Trophoblast cell (in vitro differentiated cells and primary cell): ENCODE measurements around the gene CASQ2.
"Not testable (repeated sequence)": the region's sequence is repeated elsewhere in the genome, so short reads cannot be mapped to it uniquely, and the experiment has no call there.

Experiments used
- DNase-seq, 2 donors: peaks; one replicate each; pipeline ENCODE4 v3.0.0-alpha.2; 2016
- H2AFZ ChIP-seq: 2 replicates; pipeline ENCODE4 v1.6.1; 2013; ENCODE audit warnings: low read length, moderate library complexity, mild to moderate bottlenecking; ENCODE audit not compliant: insufficient read depth, poor library complexity
- H2AK5ac ChIP-seq: 2 replicates; pipeline ENCODE4 v1.6.1; 2013; ENCODE audit warnings: mild to moderate bottlenecking, low read length
- H2BK120ac ChIP-seq: 2 replicates; pipeline ENCODE4 v1.6.1; 2013; ENCODE audit warnings: low read length, mild to moderate bottlenecking, moderate library complexity; ENCODE audit not compliant: insufficient read depth, poor library complexity
- H2BK12ac ChIP-seq: 2 replicates; pipeline ENCODE4 v1.6.1; 2013; ENCODE audit warnings: mild to moderate bottlenecking, low read length, moderate library complexity
- H2BK5ac ChIP-seq: 2 replicates; pipeline ENCODE4 v1.6.1; 2013; ENCODE audit warnings: low read length, low read depth, moderate library complexity, mild to moderate bottlenecking; ENCODE audit not compliant: poor library complexity
- H3K14ac ChIP-seq: 2 replicates; pipeline ENCODE4 v1.6.1; 2013; ENCODE audit warnings: mild to moderate bottlenecking, low read length
- H3K18ac ChIP-seq: 2 replicates; pipeline ENCODE4 v1.6.1; 2013; ENCODE audit warnings: mild to moderate bottlenecking, low read length
- H3K23ac ChIP-seq: 2 replicates; pipeline ENCODE4 v1.6.1; 2013; ENCODE audit warnings: low read length
- H3K27ac ChIP-seq: 2 replicates; pipeline ENCODE4 v1.5.1; 2013; ENCODE audit warnings: low read depth, mild to moderate bottlenecking, inconsistent platforms, low read length, moderate library complexity
- H3K27me3 ChIP-seq: 2 replicates; pipeline ENCODE4 v1.6.1; 2013; ENCODE audit warnings: inconsistent platforms, mild to moderate bottlenecking, low read length, moderate library complexity; ENCODE audit not compliant: insufficient read depth
- H3K36me3 ChIP-seq, 2 experiments: 1 replicate in 1 of 2; 2 replicates in 1 of 2; pipeline ENCODE4 v1.6.1; 2013; ENCODE audit warnings: low read length in 2 of 2, mild to moderate bottlenecking in 2 of 2, moderate library complexity in 1 of 2; ENCODE audit not compliant: insufficient read depth in 2 of 2, control insufficient read depth in 1 of 2
- H3K4ac ChIP-seq: 2 replicates; pipeline ENCODE4 v1.6.1; 2013; ENCODE audit warnings: low read depth, mild to moderate bottlenecking, low read length, moderate library complexity
- H3K4me1 ChIP-seq, 2 experiments: 1 replicate in 1 of 2; 2 replicates in 1 of 2; pipeline ENCODE4 v1.6.1; 2013; ENCODE audit warnings: low read length in 2 of 2, mild to moderate bottlenecking in 2 of 2, moderate library complexity in 1 of 2; ENCODE audit not compliant: insufficient read depth in 2 of 2, control insufficient read depth in 1 of 2
- H3K4me2 ChIP-seq: 2 replicates; pipeline ENCODE4 v1.6.1; 2013; ENCODE audit warnings: inconsistent platforms, mild to moderate bottlenecking, low read length, moderate library complexity
- H3K4me3 ChIP-seq: 2 replicates; pipeline ENCODE4 v1.5.1; 2013; ENCODE audit warnings: mild to moderate bottlenecking, low read depth, low read length, inconsistent platforms
- H3K79me1 ChIP-seq: one replicate; pipeline ENCODE4 v1.6.1; 2013; ENCODE audit warnings: low read length
- H3K79me2 ChIP-seq: 2 replicates; pipeline ENCODE4 v1.6.1; 2013; ENCODE audit warnings: low read length, mild to moderate bottlenecking; ENCODE audit not compliant: control insufficient read depth, insufficient read depth, poor library complexity
- H3K9ac ChIP-seq: 2 replicates; pipeline ENCODE4 v1.6.1; 2013; ENCODE audit warnings: mild to moderate bottlenecking, low read length
- H3K9me3 ChIP-seq: 2 replicates; pipeline ENCODE4 v1.6.1; 2013; ENCODE audit warnings: low read depth, mild to moderate bottlenecking, control low read depth, inconsistent platforms, low read length; ENCODE audit not compliant: insufficient read depth
- H4K12ac ChIP-seq: 2 replicates; pipeline ENCODE4 v1.6.1; 2013; ENCODE audit warnings: low read depth, mild to moderate bottlenecking, low read length, moderate library complexity
- H4K8ac ChIP-seq: 2 replicates; pipeline ENCODE4 v1.6.1; 2013; ENCODE audit warnings: low read depth, mild to moderate bottlenecking, low read length, moderate library complexity
- H4K91ac ChIP-seq: one replicate; pipeline ENCODE4 v1.6.1; 2013; ENCODE audit warnings: low read depth, mild to moderate bottlenecking, low read length, moderate library complexity
- WGBS: extraction: QIAGEN DNeasy Blood & Tissue Kit; methylation state at CpG from one replicate; pipeline ENCODE4 v1.1.7; 2013; ENCODE audit warnings: missing lambda C conversion rate; ENCODE audit not compliant: insufficient read length, insufficient coverage; ENCODE audit errors: extremely low coverage; 5-methylcytosine and 5-hydroxymethylcytosine counted together

The CASQ2 gene

GRCh38 chr1:115782571-115783281 is 14.2 kb upstream of the CASQ2 start:
- H3K14ac ChIP-seq: peak overlapping the region; percentile 26
- no peaks in the 10 kb centered on the region for H3K79me1 ChIP-seq
- H4K8ac ChIP-seq: no peak overlapping the region
- no peak overlapping the region for H4K12ac ChIP-seq
- no peaks in the 10 kb centered on the region for H3K27me3 ChIP-seq
- no peak overlapping the region for H4K91ac ChIP-seq
- H3K9ac ChIP-seq: no peak overlapping the region
- no peak overlapping the region for H2BK12ac ChIP-seq
- no peaks in the 10 kb centered on the region for H3K9me3 ChIP-seq
- H3K4me1 ChIP-seq: peaks cover 4 to 8% of the 10 kb centered on the region in 2 experiments
- H2BK5ac ChIP-seq: no peak overlapping the region
- H2BK120ac ChIP-seq: no peak overlapping the region
- H3K4me2 ChIP-seq: peak overlapping the region; percentile 41
- H3K79me2 ChIP-seq: no peaks in the 10 kb centered on the region
- H2AFZ ChIP-seq: no peak overlapping the region
- no peak overlapping the region for H3K4ac ChIP-seq
- H3K4me3 ChIP-seq: no peak overlapping the region
- H3K27ac ChIP-seq: peak overlapping the region; percentile 31
- H3K23ac ChIP-seq: no peak overlapping the region
- H3K18ac ChIP-seq: no peak overlapping the region
- WGBS: no CpG with 5 or more reads among the region's 1 CpG
- DNase-seq: peak; percentile 69 to 85
- no peak overlapping the region for H2AK5ac ChIP-seq
- no peaks in the 10 kb centered on the region for H3K36me3 ChIP-seq

- no peak overlapping the region for H2AFZ ChIP-seq
- H2BK12ac ChIP-seq: no peak overlapping the region
- no peak overlapping the region for H3K4me2 ChIP-seq
- H3K14ac ChIP-seq: no peak overlapping the region
- no peak overlapping the region for H2BK120ac ChIP-seq
- no peak overlapping the region for H3K23ac ChIP-seq
- H3K4me1 ChIP-seq: peaks cover 4 to 8% of the 10 kb centered on the region in 2 experiments
- WGBS: no CpG with 5 or more reads among the region's 3 CpGs
- no peak overlapping the region for H3K4me3 ChIP-seq
- H4K91ac ChIP-seq: no peak overlapping the region
- H4K8ac ChIP-seq: no peak overlapping the region
- H3K27ac ChIP-seq: no peak overlapping the region
- no peak overlapping the region for H2BK5ac ChIP-seq
- no peak overlapping the region for H4K12ac ChIP-seq
- no peaks in the 10 kb centered on the region for H3K79me2 ChIP-seq
- DNase-seq: no peak
- no peak overlapping the region for H3K18ac ChIP-seq
- H2AK5ac ChIP-seq: no peak overlapping the region
- H3K9me3 ChIP-seq: no peaks in the 10 kb centered on the region
- H3K4ac ChIP-seq: no peak overlapping the region
- H3K9ac ChIP-seq: no peak overlapping the region
- H3K27me3 ChIP-seq: no peaks in the 10 kb centered on the region
- H3K36me3 ChIP-seq: no peaks in the 10 kb centered on the region
- no peaks in the 10 kb centered on the region for H3K79me1 ChIP-seq
Observed at GRCh38 chr1:115781851-115782250, 13.3 kb upstream of the CASQ2 start.

GRCh38 chr1:115781343-115781742 is 12.8 kb upstream of the CASQ2 start:
- Histone ChIP-seq H3K4me2 (no peak overlapping the region), H2AFZ (no peak overlapping the region), H3K79me1 (no peaks in the 10 kb centered on the region), H3K4me1 (peaks cover 4 to 8% of the 10 kb centered on the region in 2 experiments), H4K8ac (no peak overlapping the region), H3K4me3 (no peak overlapping the region), H3K27me3 (no peaks in the 10 kb centered on the region), H3K9me3 (no peaks in the 10 kb centered on the region), H2AK5ac (no peak overlapping the region), H3K27ac (no peak overlapping the region), H3K79me2 (no peaks in the 10 kb centered on the region), H3K9ac (no peak overlapping the region), H2BK12ac (no peak overlapping the region), H2BK5ac (no peak overlapping the region), H4K12ac (no peak overlapping the region), H3K36me3 (no peaks in the 10 kb centered on the region), H2BK120ac (no peak overlapping the region), H4K91ac (no peak overlapping the region), H3K4ac (no peak overlapping the region), H3K14ac (no peak overlapping the region), H3K23ac (no peak overlapping the region), H3K18ac (no peak overlapping the region)
- DNase-seq: peak in 1 of 2 donors; percentile 20
- no CpG with 5 or more reads among the region's 1 CpG for WGBS

- H3K79me2 ChIP-seq, H2BK5ac ChIP-seq, H3K9me3 ChIP-seq, H3K4me2 ChIP-seq, H3K4ac ChIP-seq, H3K27me3 ChIP-seq, H2BK12ac ChIP-seq, H3K18ac ChIP-seq, H2BK120ac ChIP-seq, H3K27ac ChIP-seq, H2AFZ ChIP-seq, H3K36me3 ChIP-seq, H3K4me3 ChIP-seq, H4K8ac ChIP-seq, H4K91ac ChIP-seq, H3K14ac ChIP-seq, H3K4me1 ChIP-seq, H4K12ac ChIP-seq, H2AK5ac ChIP-seq, DNase-seq, H3K79me1 ChIP-seq, H3K9ac ChIP-seq, H3K23ac ChIP-seq: not testable (repeated sequence)
- WGBS: no CpG with 5 or more reads among the region's 2 CpGs
Observed at GRCh38 chr1:115780655-115781054, 12.1 kb upstream of the CASQ2 start.
